Liver (tissue), 2 donors: ENCODE data around the gene CDK5RAP3.

Source experiments
- EGR1 ChIP-seq, 2 donors: IDR thresholded peaks; 2 replicates each; pipeline ENCODE4 v1.6.1; 2016 to 2018; ENCODE audit warnings: antibody characterized with exemption in 2 of 2, low read depth in 2 of 2
- FOXA1 ChIP-seq: IDR thresholded peaks from 2 replicates; pipeline ENCODE4 v1.6.1; 2016; ENCODE audit warnings: antibody characterized with exemption
- donor health status: healthy.

DNA sequence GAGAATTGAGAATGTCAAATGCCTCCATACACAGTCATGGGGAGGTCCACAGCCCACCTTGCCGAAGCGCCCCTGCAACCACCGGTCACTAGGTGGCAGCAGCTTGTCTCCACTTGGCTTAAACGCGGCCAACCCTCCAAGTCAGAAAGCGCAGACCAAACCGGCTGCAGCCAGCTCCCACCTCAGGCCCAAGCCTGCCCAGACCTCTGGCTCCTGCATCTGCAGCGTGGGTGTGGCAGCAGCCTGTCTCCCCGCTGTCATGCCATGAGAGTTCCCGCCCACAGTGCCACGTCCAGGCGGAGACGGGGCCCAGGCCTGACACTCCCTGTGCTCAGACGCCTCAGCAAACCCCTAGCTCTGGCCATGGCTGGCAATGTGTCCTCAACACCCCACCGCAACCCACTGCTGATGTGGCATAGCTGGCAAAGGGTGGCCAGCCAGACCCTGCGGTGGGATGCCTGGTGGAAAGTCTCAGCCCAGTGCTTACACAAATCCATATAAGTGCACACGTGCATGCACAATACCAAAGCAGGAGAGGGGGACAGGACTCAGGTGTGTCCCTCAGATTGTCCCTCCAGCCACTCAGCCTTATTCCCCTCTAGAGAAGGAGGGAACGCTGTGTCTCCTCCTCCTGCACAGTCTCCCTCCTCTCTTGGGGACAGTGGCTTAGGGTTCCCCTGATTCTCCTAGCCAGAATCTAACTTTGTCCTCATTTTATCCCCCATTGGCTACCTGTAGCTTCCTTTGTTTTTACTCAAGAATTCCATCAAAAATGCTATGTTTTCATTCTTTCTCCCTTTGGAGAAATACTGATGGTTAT lies 55.8 kb downstream of the CDK5RAP3 start:
- TF ChIP-seq EGR1 (IDR thresholded peaks at IDR 0.05; ENCODE audit: low read depth in 2 of 2) (no peak), FOXA1 (no peak)
